Measurements from ENCODE around the gene ZNF491.
A peak's percentile ranks its signal among the peaks of the same experiment; 100 is the strongest.
"Not testable (repeated sequence)": the region's sequence is repeated elsewhere in the genome, so short reads cannot be mapped to it uniquely, and the experiment has no call there.

ZNF491 gene

DNA sequence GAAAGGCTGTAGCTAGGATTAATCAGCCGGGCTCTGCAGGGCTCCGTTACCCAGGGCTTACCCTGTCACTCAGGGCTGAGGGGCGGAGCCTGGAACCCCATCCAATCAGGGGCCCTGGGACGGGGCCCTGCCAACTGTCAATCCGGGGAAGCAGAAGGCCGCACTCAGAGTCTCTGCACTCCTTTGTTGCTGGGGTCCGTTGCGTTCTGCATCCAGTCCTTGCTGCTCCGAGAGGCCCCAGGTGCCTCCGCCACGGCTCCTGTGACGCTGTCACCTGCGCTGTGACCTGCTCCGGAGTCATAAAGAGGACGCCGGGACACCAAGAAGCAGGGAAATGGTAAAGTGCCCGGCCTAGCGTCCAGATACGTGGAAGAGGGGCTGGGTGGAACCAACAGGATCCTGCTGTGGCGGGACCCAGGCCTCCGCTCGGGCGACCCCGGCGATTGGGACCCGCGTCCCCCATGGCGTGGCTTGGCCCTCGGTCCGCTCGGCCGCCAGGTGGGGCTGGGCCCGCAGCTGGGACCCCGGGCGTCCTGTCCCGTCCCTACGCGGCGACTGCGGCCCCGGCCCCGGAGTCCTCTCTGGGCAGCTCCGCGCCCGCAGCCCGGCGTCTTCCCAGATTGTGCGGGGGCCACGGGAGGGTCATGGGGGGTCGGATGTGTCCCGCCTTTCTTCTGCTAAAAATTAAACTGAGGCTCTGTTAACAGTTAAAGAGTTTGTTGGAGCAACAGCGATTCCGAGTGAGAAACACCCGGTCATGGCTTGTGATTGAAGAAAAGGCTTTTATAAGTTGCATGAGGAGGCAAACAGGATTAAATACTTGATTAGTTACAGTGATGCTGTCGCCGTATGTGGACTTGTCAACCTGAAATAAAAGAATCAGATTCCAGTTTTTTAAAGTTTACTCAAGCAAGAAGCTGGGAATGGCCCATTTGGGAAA is at the start of gene ZNF491:
Gene ZNF491 (plus strand): TSS at position 133 of the 940 bp plus-strand sequence. CDS start 7,431 bp downstream, outside the sequence.
- peak; percentile 93 to 94 for DNase-seq

DNA sequence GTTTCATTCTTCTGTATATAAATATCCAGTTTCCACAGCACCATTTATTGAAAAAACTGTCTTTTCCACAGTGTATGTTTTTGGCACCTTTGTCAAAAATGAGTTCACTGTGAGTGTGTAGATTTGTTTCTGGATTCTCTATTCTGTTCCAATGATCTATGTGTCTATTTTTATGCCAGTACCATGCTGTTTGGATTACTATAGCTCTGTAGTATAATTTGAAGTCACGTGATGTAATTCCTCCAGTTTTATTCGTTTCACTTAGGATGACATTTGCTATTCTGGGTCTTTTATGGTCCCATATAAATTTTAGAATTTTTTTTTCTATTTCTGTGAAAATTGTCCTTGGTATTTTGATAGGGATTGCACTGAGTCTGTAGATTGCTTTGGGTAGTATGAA is 48.6 kb upstream of the ZNF491 start:
- DNase-seq: no peak

DNA sequence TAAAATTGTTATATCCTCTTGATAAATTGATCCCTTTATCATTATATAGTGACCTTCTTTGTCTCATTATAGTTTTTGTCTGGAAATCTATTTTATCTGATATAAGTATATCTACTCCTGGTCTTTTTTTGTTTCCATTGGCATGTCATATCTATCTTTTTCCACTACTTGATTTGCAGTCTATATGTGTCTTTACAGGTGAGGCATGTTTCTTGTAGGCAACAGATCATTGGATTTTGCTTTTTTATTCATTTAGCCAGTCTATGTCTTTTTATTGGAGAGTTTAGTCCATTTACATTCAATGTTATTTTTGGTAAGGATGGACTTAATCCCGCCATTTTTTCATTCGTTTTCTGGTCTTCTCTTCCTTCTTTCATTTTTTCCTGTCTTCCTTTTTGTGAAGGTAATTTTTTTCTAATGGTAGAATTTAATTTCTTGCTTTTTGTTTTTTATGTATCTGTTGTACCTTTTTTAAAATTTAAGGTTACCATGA is 46.0 kb upstream of the ZNF491 start:
- no peak for DNase-seq

DNA sequence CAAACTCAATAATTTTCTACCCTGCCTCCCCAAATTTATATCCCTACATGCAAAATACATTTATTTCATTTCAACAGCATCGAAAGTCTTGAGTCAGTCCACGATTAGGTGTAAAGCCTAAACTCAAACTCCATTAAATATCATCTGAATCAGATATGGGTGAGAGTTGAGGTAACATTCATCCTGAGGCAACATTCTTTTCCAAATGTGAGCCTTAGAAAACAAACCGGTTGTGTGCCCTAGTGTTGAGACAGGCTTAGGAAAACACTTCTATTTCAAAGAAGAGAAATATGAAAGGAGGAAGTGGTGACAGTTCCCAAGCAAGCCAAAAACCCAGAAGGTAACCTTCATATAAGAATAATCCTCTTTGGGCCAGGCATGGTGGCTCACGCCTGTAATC is 43.7 kb upstream of the ZNF491 start:
- DNase-seq: no peak

DNA sequence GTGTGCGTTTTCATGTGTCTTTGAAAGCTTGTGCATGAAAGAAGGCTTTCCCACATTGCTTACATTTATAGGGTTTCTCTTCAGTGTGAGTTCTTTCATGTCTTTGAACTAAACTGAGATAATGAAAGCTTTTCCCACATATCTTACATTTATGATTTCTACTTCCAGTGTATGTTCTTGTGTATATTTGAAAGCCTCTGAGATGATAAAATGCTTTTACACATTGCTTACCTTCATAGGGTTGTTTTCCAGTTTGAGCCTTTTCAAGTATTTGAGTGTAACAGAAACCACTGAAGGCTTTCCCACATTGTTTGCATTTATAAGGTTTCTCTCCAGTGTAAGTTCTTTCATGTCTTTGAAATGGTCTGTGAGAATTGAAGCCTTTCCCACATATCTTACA is 41.4 kb upstream of the ZNF491 start:
- no peak for DNase-seq

DNA sequence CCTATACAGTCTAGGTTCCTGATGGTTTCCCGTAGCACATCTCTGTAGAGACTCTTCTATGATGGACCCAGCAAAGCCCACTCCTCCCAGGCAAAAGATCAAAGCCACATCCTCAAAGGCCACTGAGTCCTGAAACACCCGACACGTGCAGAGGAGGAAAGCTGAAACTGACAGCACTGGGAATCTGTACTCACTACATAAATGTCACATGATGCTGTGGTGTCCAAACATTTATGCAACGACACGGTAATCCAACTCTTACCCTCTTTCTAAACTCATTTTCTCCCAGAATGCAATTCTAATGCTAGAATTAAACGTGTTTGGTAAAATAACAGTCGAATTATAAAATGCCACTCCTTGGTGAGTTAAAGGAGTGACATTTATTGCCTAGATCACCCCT is 38.5 kb upstream of the ZNF491 start:
- DNase-seq: no peak

DNA sequence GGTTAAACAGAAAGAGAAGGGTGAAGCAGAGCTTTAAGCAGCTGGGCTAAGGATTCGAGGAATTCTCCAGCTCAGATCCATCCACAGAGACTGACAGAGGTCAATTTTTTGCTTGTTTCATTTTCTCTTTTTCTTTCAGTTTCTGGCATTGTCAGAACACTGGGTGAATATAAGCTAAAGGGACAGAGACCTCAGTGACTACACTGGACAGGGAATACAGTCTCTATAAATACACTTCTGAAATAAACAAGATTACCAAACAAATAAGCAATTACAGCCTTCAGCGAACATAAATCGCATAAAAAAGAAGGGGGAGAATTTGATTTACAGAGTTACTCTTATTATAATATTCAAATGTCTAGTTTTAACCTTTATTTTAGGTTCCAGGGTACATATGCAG is 35.2 kb upstream of the ZNF491 start:
- DNase-seq: no peak

DNA sequence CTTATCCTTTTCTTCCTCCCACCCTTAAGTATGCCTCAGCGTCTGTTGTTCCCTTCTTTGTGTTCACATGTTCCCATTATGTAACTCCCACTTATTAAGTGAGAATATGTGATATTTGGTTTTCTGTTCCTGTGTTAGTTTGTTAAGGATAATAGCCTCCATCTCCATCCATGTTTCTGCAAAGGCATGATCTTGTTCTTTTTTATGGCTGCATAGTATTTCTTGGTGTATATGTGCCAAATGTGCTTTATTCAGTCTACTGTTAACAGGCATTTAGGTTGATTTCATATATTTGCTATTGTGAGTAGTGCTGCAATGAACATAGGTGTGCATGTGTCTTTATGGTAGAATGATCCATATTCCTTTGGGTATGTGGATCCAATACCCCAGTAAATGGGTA is 34.7 kb upstream of the ZNF491 start:
- no peak for DNase-seq

DNA sequence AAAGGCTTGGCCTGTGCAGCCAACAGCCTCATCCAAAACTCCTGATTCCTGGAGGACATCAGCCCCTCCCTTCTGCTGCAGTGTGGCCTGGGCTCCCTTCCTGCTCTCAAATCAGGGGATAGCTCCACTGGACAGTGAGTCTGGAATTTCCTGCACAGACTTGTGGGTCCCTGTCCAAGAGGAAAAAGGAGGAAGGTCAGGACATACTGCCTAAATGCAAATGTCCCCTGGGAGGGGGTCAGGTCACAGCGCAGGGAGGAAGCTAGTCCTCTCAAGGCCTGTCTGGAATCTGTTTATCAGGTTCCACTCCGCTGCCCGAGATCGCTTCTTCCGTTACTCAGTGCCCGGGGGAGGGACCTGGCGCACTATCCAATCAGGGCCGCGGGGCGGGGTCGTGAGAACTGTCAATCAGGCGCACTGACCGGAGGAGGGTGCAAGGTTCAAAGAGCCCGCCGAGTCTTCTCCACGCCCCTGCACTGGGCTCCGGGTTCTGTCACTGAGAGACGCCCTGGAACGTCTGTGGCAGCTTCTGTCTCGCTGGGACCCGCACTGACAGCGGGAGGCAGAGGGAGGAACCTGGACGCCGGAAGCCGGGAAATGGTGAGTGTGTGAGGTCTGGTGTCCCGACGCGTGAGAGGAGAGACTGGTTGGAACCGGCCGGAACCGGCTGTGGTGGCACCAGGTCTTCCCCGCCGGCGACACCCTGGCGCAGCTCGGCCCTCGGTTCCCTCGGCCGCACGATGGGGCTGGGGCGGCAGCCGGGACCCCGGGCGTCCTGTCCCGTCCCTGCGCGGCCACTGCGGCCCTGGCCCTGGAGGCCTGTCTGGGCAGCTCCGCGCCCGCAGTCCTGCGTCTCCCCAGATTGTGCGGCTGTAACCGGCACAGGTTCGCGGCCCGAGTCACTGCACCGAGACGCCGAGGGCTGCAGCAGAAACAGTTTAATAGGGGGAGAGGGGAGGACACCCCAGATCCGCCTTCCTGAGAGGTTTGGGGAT is 31.4 kb upstream of the ZNF491 start, which contains the start of gene ZNF441:
Gene ZNF441 (plus strand): TSS at position 404 of the 995 bp plus-strand sequence. CDS start 194 bp downstream, at position 598.
- DNase-seq: peak; percentile 90 to 94

DNA sequence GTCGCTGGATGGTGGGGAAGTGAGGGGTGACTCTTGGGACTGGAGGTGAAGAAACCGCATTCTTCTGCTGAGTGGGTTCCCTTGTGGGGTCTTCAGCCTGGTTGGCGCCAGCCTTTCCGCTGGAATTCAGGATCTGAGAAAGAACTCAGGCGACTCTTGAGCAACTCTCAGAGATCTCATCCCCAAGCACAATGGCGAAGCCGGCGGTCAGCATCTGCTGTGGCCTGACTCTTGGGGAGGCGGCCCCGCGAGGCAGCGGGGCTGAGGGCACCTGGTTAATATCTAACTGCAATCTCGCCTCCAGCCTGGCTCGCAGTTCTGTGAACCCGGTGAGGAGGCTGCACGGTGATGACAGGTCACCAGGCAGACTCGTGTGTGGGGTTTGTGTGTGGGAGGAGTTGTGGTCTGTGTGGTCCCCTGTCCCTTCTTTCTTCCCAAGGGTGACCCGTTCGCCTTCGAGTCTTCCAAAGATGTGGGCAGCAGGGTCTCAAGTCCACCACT is 30.6 kb upstream of the ZNF491 start:
- DNase-seq: peak in 1 of 2 experiments; percentile 4

DNA sequence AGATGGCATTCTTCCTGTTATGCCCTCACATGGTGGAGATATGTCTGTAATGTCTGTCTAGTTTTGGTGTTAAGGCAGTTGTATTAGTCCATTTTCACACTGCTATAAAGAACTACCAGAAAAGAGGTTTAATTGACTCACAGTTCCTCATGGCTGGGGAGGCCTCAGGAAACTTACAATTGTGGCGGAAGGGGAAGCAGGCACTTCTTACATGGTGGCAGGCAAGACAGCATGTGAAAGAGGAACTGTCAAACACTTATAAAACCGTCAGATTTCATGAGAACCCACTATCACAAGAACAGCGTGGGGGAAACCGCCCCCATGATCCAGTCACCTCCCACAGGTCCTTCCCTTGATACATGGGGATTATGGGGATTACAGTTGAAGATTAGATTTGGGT is 28.3 kb upstream of the ZNF491 start:
- DNase-seq: no peak

DNA sequence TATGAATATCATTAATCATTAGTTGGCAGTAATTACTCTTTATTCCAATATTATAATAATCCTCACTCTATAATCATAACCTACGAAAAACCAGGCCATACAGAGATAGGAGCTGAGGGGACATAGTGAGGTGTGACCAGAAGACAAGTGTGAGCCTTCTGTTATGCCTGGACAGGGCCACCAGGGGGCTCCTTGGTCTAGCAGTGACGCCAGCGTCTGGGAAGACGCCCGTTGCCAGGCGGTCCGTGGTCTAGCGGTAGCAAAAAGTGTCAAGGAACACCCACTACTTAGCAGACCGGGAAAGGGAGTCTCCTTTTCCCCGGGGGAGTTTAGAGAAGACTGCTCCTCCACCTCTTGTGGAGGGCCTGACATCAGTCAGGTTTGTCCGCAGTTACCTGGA is 26.8 kb upstream of the ZNF491 start:
- DNase-seq: not testable (repeated sequence)

DNA sequence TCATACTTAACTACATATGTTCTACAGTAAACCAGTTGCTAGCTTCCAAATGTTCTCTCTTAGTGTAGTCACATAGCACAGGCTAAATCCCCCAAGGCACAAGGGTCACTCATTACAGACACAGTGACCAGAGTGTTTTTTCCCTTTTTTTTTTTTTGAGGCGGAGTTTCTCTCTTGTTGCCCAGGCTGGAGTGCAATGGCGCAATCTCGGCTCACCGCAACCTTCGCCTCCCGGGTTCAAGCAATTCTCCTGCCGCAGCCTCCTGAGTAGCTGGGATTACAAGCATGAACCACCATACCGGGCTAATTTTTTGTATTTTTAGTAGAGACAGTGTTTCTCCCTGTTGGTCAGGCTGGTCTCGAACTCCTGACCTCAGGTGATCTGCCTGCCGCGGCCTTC is 21.7 kb upstream of the ZNF491 start:
- DNase-seq: not testable (repeated sequence)

DNA sequence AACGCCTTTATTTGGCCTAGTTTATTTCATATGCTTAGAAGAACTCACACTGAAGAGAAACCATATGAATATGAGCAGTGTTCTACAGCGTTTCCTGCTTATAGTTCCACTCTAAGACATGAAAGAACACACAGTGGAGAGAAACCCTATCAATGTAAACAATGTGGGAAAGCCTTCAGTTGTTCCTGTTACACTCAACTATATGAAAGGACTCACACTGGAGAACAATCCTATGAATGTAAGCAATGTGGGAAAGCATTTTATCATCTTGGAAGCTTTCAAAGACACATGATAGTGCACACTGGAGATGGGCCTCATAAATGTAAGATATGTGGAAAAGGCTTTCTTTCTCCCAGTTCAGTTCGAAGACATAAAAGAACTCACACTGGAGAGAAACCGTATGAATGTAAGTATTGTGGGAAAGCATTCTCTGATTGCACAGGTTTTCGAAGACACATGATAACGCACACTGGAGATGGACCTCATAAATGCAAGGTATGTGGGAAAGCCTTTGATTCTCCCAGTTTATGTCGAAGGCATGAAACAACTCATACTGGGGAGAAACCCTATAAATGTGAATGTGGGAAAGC is 17.8 kb upstream of the ZNF491 start:
- no peak for DNase-seq

DNA sequence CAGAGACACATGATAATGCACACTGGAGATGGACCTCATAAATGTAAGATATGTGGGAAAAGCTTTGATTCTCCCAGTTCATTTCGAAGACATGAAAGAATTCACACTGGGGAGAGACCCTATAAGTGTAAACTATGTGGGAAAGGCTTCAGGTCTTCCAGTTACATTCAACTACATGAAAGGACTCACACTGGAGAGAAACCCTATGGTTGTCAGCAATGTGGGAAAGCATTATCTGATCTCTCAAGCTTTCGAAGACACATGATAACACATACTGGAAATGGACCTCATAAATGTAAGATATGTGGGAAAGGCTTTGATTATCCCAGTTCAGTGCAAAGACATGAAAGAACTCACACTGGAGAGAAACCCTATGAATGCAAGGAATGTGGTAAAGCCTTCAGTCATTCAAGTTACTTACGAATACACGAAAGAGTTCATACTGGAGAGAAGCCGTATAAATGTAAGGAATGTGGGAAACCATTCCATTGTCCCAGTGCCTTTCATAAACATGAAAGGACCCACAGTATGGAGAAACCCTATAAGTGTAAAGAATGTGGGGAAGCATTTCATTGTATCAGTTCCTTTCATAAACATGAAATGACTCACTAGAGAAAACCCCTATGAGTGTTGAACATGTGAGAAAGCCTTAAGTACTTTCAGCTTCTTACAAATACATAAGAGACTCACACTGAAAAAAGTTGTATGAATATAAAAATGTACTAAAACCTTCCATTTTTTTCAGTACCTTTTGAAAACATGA is 16.8 kb upstream of the ZNF491 start:
- no peak for DNase-seq

DNA sequence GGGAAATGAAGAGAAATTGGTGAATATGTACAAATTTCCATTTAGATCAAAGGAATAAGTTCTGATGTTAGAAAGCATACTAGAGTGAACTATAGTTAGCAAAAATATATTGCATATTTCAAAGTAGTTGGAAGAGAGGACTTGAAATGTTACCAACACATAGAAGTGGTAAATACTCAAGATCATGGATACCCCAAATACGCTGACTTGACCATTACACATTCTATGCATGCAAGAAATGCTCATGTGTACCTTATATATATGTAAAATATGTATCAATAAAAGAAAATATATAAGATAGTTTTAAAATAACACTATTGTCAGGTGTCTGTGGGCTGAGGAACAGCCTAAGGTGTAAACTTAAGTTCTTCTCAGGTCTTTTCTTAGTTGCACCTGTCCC is 14.6 kb upstream of the ZNF491 start:
- DNase-seq: no peak

DNA sequence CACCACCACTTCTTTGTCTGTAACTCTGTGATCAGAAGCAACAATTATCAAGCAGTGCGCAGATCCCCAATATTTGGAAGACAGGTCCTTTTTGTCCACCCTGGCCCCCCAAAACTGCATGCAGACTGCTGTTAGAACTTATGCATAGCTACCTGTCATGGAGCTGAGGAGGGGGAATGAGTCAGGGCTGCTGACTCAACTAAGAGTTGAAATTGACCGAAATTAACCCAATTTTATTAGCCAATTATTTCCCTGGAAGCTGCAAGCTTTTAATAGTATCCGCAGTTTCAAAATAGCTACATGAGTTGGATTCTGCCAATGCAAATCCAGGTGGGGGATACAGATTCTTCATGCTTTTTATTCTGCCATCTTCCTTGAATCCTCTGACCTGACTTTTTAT is 14.0 kb upstream of the ZNF491 start:
- DNase-seq: no peak

DNA sequence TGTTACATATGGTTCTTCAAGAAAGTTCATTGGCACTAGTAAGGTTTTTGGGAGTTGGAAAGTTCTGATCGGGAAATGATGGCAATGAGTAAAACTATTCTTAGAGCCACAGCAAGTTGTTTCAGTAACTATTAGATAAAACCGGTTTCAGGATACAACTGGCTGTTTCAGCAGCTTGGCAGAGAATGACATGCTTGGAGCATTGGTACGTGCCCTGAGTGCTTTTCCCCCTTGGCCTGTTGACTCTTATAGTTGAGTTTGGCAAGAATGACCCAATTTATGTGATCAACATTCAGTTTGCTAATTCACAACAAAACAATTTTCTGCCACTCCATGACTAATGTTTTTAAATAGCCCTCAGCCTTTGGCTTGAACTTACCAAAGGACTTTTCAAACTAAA is 10.8 kb upstream of the ZNF491 start:
- no peak for DNase-seq

DNA sequence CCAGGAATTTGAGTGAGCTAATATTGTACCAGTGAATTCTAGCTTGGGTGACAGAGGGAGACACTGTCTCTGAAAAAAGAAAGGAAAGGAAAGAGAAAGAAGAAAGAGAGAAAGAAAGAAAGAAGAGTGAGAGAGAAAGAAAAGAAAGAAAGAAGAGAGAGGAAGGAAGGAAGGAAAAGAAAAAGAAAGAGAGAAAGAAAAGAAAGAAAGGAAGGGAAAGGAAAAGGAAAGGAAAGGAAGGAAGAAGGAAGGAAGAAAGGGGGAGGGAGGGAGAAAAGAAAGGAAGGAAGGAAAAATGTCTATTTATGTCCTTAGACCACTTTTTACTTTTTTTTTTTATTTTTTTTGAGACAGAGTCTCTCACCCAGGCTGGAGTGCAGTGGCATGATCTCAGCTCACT is 5.4 kb upstream of the ZNF491 start:
- no peak for DNase-seq

DNA sequence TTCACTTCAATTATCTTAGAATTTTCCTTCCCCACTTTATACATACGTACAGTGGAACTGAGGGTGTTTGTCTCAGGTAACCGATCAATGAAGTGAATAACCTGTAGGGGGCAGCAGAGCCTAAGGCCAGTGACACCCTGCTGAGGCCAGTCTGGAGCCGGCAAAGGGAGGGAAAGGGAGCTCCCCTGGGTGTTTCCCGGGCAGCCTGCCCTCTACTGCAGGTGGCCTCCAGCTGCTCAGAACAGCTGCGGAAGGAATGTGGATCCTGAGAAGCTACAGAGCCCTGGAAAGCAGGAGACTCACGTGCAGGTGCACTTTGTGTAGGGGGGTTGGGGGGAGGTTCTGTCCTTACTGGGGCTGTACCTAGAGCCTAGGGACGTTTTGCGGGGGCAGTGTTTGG is 832 bp upstream of the ZNF491 start:
- peak; percentile 84 to 86 for DNase-seq

DNA sequence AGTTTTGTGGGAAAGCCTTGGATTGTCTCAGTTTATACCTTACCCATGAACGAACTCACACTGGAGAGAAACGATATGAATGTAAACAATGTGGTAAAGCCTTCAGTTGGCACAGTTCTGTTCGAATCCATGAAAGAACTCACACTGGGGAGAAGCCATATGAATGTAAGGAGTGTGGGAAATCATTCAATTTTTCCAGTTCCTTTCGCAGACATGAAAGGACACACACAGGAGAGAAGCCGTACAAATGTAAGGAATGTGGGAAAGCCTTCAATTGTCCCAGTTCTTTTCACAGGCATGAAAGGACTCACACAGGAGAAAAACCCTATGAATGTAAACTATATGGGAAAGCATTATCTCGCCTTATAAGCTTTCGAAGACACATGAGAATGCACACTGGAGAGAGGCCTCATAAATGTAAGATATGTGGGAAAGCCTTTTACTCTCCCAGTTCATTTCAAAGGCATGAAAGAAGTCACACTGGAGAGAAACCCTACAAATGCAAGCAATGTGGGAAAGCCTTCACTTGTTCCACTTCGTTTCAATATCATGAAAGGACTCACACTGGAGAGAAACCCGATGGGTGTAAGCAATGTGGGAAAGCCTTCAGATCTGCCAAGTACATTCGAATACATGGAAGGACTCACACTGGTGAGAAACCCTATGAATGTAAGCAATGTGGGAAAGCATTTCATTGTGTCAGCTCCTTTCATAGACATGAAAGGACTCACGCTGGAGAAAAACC is 8.2 kb downstream of the ZNF491 start:
- no peak for DNase-seq
